ENCODE measurements around the gene SERTAD3. TPM values are rescaled to one million over a fixed set of nuclear protein-coding genes. Genes with fewer than 3 reads are reported as not detected.
A peak's percentile ranks its signal among the peaks of the same experiment; 100 is the strongest.

SERTAD3 gene
- total and polyA plus RNA-seq, 8 donors: 4.9 to 15.0 (median 8.4) TPM

DNA sequence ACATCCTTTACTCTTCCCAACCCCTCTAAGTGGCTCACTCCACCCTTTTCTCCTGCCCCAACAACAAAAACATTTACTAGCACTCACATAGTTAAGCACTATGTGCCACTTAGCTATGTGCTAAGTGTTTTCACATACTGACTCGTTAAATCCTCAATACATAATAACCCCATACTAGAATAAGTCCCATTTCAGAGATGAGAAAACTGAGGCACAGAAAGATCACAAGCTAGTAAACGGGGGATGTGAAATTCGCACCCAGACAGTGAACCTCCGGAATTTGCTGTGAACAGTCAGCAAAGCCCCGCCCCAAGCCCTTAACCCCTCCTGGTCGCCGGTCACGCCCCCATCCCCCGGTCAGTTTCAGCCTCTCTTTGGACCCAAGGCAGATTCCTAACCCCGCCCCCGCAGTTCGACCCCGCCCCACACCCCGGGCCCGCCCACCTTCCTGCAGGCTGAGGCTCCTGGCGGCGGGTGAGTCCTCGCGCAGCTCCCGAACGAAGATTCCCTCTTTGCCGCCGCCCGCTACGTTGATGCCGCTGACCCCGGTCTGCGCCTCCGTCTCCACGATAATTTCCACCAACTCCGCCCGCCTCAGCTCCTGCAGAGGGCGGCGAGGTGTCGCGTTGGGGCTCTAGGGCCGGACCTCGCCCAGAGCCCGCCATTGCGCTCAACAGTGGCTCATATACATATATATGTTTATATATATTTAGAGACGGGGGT, 40.7 kb downstream of the SERTAD3 start:
- DNase-seq (peak; percentile 83 to 91 (median 88)), ATAC-seq (peak; percentile 91 to 96 (median 92)), FAIRE-seq (no peak)
- 1% methylated on average over 39 to 41 of the region's 41 CpGs for WGBS, 2 donors
- Histone ChIP-seq H3K4me3 (peak overlapping the region; percentile 20 to 62 (median 38)), H3K36me3 (no peaks in the 10 kb centered on the region), H3K4me1 (no peaks in the 10 kb centered on the region), H3K9me3 (no peaks in the 10 kb centered on the region), H3K27ac (peak overlapping the region; percentile 39 to 66 (median 56)), H3K27me3 (no peaks in the 10 kb centered on the region)
- intact Hi-C loops (cut with DNase I): no loop called here
- no peak for TF ChIP-seq CTCF (IDR thresholded peaks at IDR 0.05)

GRCh38 chr19:40400559-40400958, 43.6 kb downstream of the SERTAD3 start:
- H3K4me1 ChIP-seq: no peaks in the 10 kb centered on the region
- no peak for TF ChIP-seq CTCF (IDR thresholded peaks at IDR 0.05)
- no peak for FAIRE-seq
- intact Hi-C loops (cut with DNase I): no loop called here
- 41 to 52% methylated on average over 2 to 3 of the region's 3 CpGs for WGBS, 2 donors
- no peak overlapping the region for H3K27ac ChIP-seq
- no peaks in the 10 kb centered on the region for H3K9me3 ChIP-seq
- no peak for DNase-seq
- no peak for ATAC-seq
- no peak overlapping the region for H3K4me3 ChIP-seq
- H3K36me3 ChIP-seq: no peaks in the 10 kb centered on the region
- no peaks in the 10 kb centered on the region for H3K27me3 ChIP-seq

DNA sequence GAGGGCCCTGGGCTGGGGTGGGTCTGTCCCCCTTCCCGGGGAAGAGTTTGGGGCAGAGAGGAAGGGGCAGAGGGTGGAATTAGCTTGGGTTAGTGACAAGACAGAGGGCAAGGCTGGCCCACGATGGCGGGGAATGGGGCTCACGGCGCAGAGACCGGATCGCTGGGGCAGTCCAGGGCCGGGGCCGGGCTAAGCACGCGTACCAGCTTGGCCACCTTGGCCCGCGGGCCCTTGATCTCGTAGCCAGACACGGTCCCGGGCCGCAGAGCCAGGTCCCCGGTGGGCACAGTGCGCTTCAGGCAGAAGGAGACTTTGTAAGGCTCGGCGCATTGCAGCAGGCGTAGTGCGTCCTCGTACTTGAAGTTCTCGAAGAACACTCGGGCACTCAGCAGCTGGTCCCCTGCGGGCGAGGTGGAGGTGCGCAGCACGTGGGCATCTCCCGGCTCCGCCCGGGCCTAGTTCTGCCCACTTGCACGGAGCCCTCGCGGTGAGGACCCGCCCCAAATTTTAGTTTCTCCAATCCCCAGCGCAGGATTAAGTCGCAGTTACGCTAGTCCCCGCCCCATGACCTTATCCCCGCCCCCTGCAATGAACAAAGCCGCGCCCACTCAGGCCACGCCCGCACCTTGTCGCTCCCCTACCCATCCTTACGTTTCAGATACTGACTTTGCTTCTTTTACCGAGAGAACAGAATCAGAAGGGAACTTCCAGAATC, 45.6 kb downstream of the SERTAD3 start:
- FAIRE-seq: no peak
- Histone ChIP-seq H3K36me3 (no peaks in the 10 kb centered on the region), H3K4me3 (no peak overlapping the region), H3K27me3 (no peaks in the 10 kb centered on the region), H3K4me1 (no peaks in the 10 kb centered on the region), H3K9me3 (no peaks in the 10 kb centered on the region), H3K27ac (no peak overlapping the region)
- DNase-seq: no peak
- WGBS, 2 donors: 55 to 57% methylated on average over 48 to 49 of the region's 49 CpGs
- peak in 1 of 4 donors; percentile 19 for ATAC-seq
- no peak for TF ChIP-seq CTCF (IDR thresholded peaks at IDR 0.05)
- intact Hi-C loops (cut with DNase I): no loop called here

- Histone ChIP-seq H3K9me3 (no peaks in the 10 kb centered on the region), H3K36me3 (no peaks in the 10 kb centered on the region), H3K4me3 (no peak overlapping the region), H3K4me1 (no peaks in the 10 kb centered on the region), H3K27me3 (no peaks in the 10 kb centered on the region), H3K27ac (no peak overlapping the region)
- 92% methylated on average over 19 to 22 of the region's 22 CpGs for WGBS, 2 donors
- intact Hi-C loops (cut with DNase I): no loop called here
- DNase-seq (no peak), ATAC-seq (no peak), FAIRE-seq (no peak)
- TF ChIP-seq CTCF (IDR thresholded peaks at IDR 0.05): no peak
Observed at GRCh38 chr19:40397568-40397906, 46.6 kb downstream of the SERTAD3 start.

Data from pancreas (tissue), 10 donors.